ENCODE measurements around the gene CIT.
A peak's percentile ranks its signal among the peaks of the same experiment; 100 is the strongest.
"Not testable (repeated sequence)": the region's sequence is repeated elsewhere in the genome, so short reads cannot be mapped to it uniquely, and the experiment has no call there.

CIT gene

GRCh38 chr12:119666226-119666795, 210.8 kb downstream of the CIT start:
- H3K4me3 ChIP-seq (ENCODE audit: low read depth, low read length): no peak overlapping the region
- TF ChIP-seq CTCF (IDR thresholded peaks at IDR 0.05; ENCODE audit: low read depth, low read length, missing control alignments): no peak
- DNase-seq (ENCODE audit: low read depth): no peak

GRCh38 chr12:119665164-119665929, 211.8 kb downstream of the CIT start:
- TF ChIP-seq CTCF (IDR thresholded peaks at IDR 0.05; ENCODE audit: low read depth, low read length, missing control alignments): no peak
- DNase-seq (ENCODE audit: low read depth): no peak
- no peak overlapping the region for H3K4me3 ChIP-seq (ENCODE audit: low read depth, low read length)

GRCh38 chr12:119664642-119665041, 212.5 kb downstream of the CIT start:
- H3K4me3 ChIP-seq (ENCODE audit: low read depth, low read length): no peak overlapping the region
- DNase-seq (ENCODE audit: low read depth): no peak
- TF ChIP-seq CTCF (IDR thresholded peaks at IDR 0.05; ENCODE audit: low read depth, low read length, missing control alignments): no peak

GRCh38 chr12:119661882-119662281, 215.2 kb downstream of the CIT start:
- H3K4me3 ChIP-seq (ENCODE audit: low read depth, low read length): no peak overlapping the region
- no peak for TF ChIP-seq CTCF (IDR thresholded peaks at IDR 0.05; ENCODE audit: low read depth, low read length, missing control alignments)
- no peak for DNase-seq (ENCODE audit: low read depth)

GRCh38 chr12:119660076-119660475, 217.0 kb downstream of the CIT start:
- no peak for DNase-seq (ENCODE audit: low read depth)
- H3K4me3 ChIP-seq (ENCODE audit: low read depth, low read length): no peak overlapping the region

GRCh38 chr12:119659289-119659897, 217.7 kb downstream of the CIT start:
- H3K4me3 ChIP-seq (ENCODE audit: low read depth, low read length): no peak overlapping the region
- DNase-seq (ENCODE audit: low read depth): no peak
- TF ChIP-seq CTCF (IDR thresholded peaks at IDR 0.05; ENCODE audit: low read depth, low read length, missing control alignments): peak; percentile 82

More at GRCh38 chr12:119660076-119660475, 217.0 kb downstream of the CIT start:
- TF ChIP-seq CTCF (IDR thresholded peaks at IDR 0.05; ENCODE audit: low read depth, low read length, missing control alignments): no peak

- not testable (repeated sequence) for DNase-seq (ENCODE audit: low read depth); H3K4me3 ChIP-seq (ENCODE audit: low read depth, low read length)
These were observed 219.0 kb downstream of the CIT start for GRCh38 chr12:119658166-119658565.

GRCh38 chr12:119657001-119657400, 220.1 kb downstream of the CIT start:
- DNase-seq (ENCODE audit: low read depth); H3K4me3 ChIP-seq (ENCODE audit: low read depth, low read length): not testable (repeated sequence)
